Mammary epithelial cell (primary cell): ENCODE data around the gene KDM4C.

ENCODE experiments used
- EZH2 ChIP-seq: IDR thresholded peaks from 2 replicates; pipeline ENCODE4 v1.6.1; 2012; ENCODE audit warnings: low read length, inconsistent platforms, borderline replicate concordance
- TF ChIP-seq, protein P1 (sequence below), 2 donors: IDR thresholded peaks in 1 of 2; conservative IDR thresholded peaks in 1 of 2; 2 replicates each; pipeline ENCODE4 v1.5.1; 2011 to 2012; ENCODE audit warnings: inconsistent platforms in 2 of 2, low read length in 2 of 2, mild to moderate bottlenecking in 2 of 2, control low read depth in 1 of 2, low read depth in 1 of 2; ENCODE audit not compliant: insufficient read depth in 1 of 2; ENCODE audit errors: extremely low read depth in 1 of 2

DNA sequence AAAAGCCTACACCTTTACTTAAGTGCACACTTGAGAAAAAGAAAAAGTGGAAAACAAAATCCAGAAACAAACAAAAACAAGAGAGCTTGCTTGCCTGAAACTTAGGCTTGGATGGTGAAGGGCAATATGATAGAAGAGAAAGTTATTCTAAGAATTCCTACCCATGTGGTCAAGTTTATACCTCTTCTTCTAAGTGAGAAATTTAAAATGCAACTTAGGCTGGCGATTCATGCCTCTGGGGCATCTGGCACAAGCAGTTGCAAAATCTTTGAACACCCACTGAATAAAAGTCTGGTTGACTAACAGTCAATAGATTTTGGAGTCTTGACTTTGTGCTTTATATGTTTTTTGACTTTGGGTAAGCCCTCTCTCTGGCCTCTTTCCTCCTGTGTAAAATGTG is 239.6 kb downstream of the KDM4C start:
- TF ChIP-seq EZH2 = no peak
- TF ChIP-seq, protein P1, sequence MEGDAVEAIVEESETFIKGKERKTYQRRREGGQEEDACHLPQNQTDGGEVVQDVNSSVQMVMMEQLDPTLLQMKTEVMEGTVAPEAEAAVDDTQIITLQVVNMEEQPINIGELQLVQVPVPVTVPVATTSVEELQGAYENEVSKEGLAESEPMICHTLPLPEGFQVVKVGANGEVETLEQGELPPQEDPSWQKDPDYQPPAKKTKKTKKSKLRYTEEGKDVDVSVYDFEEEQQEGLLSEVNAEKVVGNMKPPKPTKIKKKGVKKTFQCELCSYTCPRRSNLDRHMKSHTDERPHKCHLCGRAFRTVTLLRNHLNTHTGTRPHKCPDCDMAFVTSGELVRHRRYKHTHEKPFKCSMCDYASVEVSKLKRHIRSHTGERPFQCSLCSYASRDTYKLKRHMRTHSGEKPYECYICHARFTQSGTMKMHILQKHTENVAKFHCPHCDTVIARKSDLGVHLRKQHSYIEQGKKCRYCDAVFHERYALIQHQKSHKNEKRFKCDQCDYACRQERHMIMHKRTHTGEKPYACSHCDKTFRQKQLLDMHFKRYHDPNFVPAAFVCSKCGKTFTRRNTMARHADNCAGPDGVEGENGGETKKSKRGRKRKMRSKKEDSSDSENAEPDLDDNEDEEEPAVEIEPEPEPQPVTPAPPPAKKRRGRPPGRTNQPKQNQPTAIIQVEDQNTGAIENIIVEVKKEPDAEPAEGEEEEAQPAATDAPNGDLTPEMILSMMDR (conservative IDR thresholded peaks at IDR 0.05 in 1 of 2, IDR thresholded peaks at IDR 0.05 in 1 of 2; ENCODE audit: extremely low read depth in 1 of 2, insufficient read depth in 1 of 2, low read depth in 1 of 2, low read length in 2 of 2) = no peak
